Nephron (organoid): ENCODE measurements around the gene SIPA1L3.

Experiments
- H3K27ac Mint-ChIP-seq, 3 experiments: 2 replicates each; pipeline ENCODE4 v1.8.0; 2020; ENCODE audit warnings: mixed read lengths in 3 of 3, mild to moderate bottlenecking in 2 of 3, moderate library complexity in 1 of 3
- H3K27me3 Mint-ChIP-seq: 2 replicates; pipeline ENCODE4 v1.8.0; 2021; ENCODE audit warnings: low read depth, mild to moderate bottlenecking, moderate library complexity, mixed read lengths
- H3K36me3 Mint-ChIP-seq: 2 replicates; pipeline ENCODE4 v1.8.0; 2020; ENCODE audit warnings: low read depth, mixed read lengths
- H3K4me1 Mint-ChIP-seq: 2 replicates; pipeline ENCODE4 v1.8.0; 2020; ENCODE audit warnings: mixed read lengths
- H3K4me3 Mint-ChIP-seq, 3 experiments: 2 replicates each; pipeline ENCODE4 v1.8.0; 2020; ENCODE audit warnings: mild to moderate bottlenecking in 3 of 3, mixed read lengths in 3 of 3, moderate library complexity in 2 of 3
- H3K9me3 Mint-ChIP-seq: 2 replicates; pipeline ENCODE4 v1.8.0; 2020; ENCODE audit warnings: mixed read lengths
- CTCF ChIP-seq, 3 experiments: fragments of 200-600 bp; sonication (generic); IDR thresholded peaks; one replicate each; pipeline ENCODE4 v1.5.0; 2021; ENCODE audit warnings: antibody characterized with exemption in 3 of 3; ENCODE audit not compliant: unreplicated experiment in 3 of 3

SIPA1L3 gene

GRCh38 chr19:38234615-38235014 is 327.6 kb downstream of the SIPA1L3 start:
- no peak overlapping the region for H3K4me3 Mint-ChIP-seq
- TF ChIP-seq CTCF (IDR thresholded peaks at IDR 0.05; ENCODE audit: unreplicated experiment in 3 of 3): no peak
- H3K27me3 Mint-ChIP-seq: peaks cover 32% of the 10 kb centered on the region
- no peak overlapping the region for H3K27ac Mint-ChIP-seq
- no peaks in the 10 kb centered on the region for H3K4me1 Mint-ChIP-seq
- no peaks in the 10 kb centered on the region for H3K36me3 Mint-ChIP-seq
- H3K9me3 Mint-ChIP-seq: no peaks in the 10 kb centered on the region

GRCh38 chr19:38239816-38240215 is 332.8 kb downstream of the SIPA1L3 start:
- H3K4me1 Mint-ChIP-seq: peaks cover 8% of the 10 kb centered on the region
- no peaks in the 10 kb centered on the region for H3K9me3 Mint-ChIP-seq
- H3K4me3 Mint-ChIP-seq: no peak overlapping the region
- H3K36me3 Mint-ChIP-seq: no peaks in the 10 kb centered on the region
- H3K27me3 Mint-ChIP-seq: peaks cover 10% of the 10 kb centered on the region
- H3K27ac Mint-ChIP-seq: no peak overlapping the region
- no peak for TF ChIP-seq CTCF (IDR thresholded peaks at IDR 0.05; ENCODE audit: unreplicated experiment in 3 of 3)

GRCh38 chr19:38243279-38243673 is 336.3 kb downstream of the SIPA1L3 start:
- Mint-ChIP-seq H3K27ac (no peak overlapping the region), H3K27me3 (peaks cover 19% of the 10 kb centered on the region), H3K4me3 (peak overlapping the region in 2 of 3 experiments; percentile 50 to 64), H3K36me3 (no peaks in the 10 kb centered on the region), H3K9me3 (no peaks in the 10 kb centered on the region), H3K4me1 (peaks cover 10% of the 10 kb centered on the region)
- TF ChIP-seq CTCF (IDR thresholded peaks at IDR 0.05; ENCODE audit: unreplicated experiment in 3 of 3): no peak

GRCh38 chr19:38245826-38246498 is 339.0 kb downstream of the SIPA1L3 start:
- H3K4me3 Mint-ChIP-seq: no peak overlapping the region
- H3K27me3 Mint-ChIP-seq: peaks cover 19% of the 10 kb centered on the region
- peak overlapping the region in 1 of 3 experiments; percentile 51 for H3K27ac Mint-ChIP-seq
- no peaks in the 10 kb centered on the region for H3K9me3 Mint-ChIP-seq
- no peaks in the 10 kb centered on the region for H3K36me3 Mint-ChIP-seq
- H3K4me1 Mint-ChIP-seq: peaks cover 21% of the 10 kb centered on the region
- TF ChIP-seq CTCF (IDR thresholded peaks at IDR 0.05; ENCODE audit: unreplicated experiment in 3 of 3): no peak

DNA sequence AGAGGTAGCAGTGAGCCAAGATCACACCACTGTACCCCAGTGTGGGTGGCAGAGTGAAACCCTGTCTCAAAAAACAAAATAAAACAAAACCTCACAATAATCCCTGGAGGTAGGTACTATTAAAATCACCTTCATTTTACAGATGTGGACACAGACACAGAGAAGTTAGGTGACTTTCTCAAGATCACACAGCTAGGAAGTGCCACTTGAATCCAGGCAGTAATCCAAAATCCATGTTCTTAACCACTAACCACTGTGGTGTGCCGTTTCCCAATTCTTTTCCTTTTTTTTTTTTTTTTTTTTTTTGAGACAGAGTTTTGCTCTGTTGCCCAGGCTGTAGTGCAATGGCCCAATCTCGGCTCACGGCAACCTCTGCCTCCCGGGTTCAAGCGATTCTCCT is 340.1 kb downstream of the SIPA1L3 start:
- TF ChIP-seq CTCF (IDR thresholded peaks at IDR 0.05; ENCODE audit: unreplicated experiment in 3 of 3): no peak
- H3K4me1 Mint-ChIP-seq: peaks cover 32% of the 10 kb centered on the region
- H3K4me3 Mint-ChIP-seq: no peak overlapping the region

GRCh38 chr19:38247734-38248268 is 340.8 kb downstream of the SIPA1L3 start:
- H3K4me1 Mint-ChIP-seq: peaks cover 39% of the 10 kb centered on the region
- no peak overlapping the region for H3K27ac Mint-ChIP-seq
- TF ChIP-seq CTCF (IDR thresholded peaks at IDR 0.05; ENCODE audit: unreplicated experiment in 3 of 3): no peak
- peaks cover 19% of the 10 kb centered on the region for H3K27me3 Mint-ChIP-seq
- H3K9me3 Mint-ChIP-seq: no peaks in the 10 kb centered on the region
- H3K36me3 Mint-ChIP-seq: no peaks in the 10 kb centered on the region
- no peak overlapping the region for H3K4me3 Mint-ChIP-seq

More for the DNA sequence above, 340.1 kb downstream of the SIPA1L3 start:
- H3K9me3 Mint-ChIP-seq: no peaks in the 10 kb centered on the region
- no peaks in the 10 kb centered on the region for H3K36me3 Mint-ChIP-seq
- H3K27me3 Mint-ChIP-seq: peaks cover 19% of the 10 kb centered on the region
- no peak overlapping the region for H3K27ac Mint-ChIP-seq
